Mammary epithelial cell (primary cell): Measurements from ENCODE around the gene AP2B1.

Experiments
- EZH2 ChIP-seq: IDR thresholded peaks from 2 replicates; pipeline ENCODE4 v1.6.1; 2012; ENCODE audit warnings: low read length, inconsistent platforms, borderline replicate concordance
- TF ChIP-seq, protein P1 (sequence below), 2 donors: IDR thresholded peaks in 1 of 2; conservative IDR thresholded peaks in 1 of 2; 2 replicates each; pipeline ENCODE4 v1.5.1; 2011 to 2012; ENCODE audit warnings: inconsistent platforms in 2 of 2, low read length in 2 of 2, mild to moderate bottlenecking in 2 of 2, control low read depth in 1 of 2, low read depth in 1 of 2; ENCODE audit not compliant: insufficient read depth in 1 of 2; ENCODE audit errors: extremely low read depth in 1 of 2

GRCh38 chr17:35729405-35729833, 142.3 kb downstream of the AP2B1 start:
- TF ChIP-seq, protein P1, sequence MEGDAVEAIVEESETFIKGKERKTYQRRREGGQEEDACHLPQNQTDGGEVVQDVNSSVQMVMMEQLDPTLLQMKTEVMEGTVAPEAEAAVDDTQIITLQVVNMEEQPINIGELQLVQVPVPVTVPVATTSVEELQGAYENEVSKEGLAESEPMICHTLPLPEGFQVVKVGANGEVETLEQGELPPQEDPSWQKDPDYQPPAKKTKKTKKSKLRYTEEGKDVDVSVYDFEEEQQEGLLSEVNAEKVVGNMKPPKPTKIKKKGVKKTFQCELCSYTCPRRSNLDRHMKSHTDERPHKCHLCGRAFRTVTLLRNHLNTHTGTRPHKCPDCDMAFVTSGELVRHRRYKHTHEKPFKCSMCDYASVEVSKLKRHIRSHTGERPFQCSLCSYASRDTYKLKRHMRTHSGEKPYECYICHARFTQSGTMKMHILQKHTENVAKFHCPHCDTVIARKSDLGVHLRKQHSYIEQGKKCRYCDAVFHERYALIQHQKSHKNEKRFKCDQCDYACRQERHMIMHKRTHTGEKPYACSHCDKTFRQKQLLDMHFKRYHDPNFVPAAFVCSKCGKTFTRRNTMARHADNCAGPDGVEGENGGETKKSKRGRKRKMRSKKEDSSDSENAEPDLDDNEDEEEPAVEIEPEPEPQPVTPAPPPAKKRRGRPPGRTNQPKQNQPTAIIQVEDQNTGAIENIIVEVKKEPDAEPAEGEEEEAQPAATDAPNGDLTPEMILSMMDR (conservative IDR thresholded peaks at IDR 0.05 in 1 of 2, IDR thresholded peaks at IDR 0.05 in 1 of 2; ENCODE audit: extremely low read depth in 1 of 2, insufficient read depth in 1 of 2, low read depth in 1 of 2, low read length in 2 of 2), result no peak
- no peak for TF ChIP-seq EZH2
